Peyer's patch (tissue), 4 donors: ENCODE results near the gene EFNA1.

Experiments
- CTCF ChIP-seq, 6 experiments: fragments of 450-650 bp in 4 of 6; fragments of 200-600 bp in 2 of 6; sonication (generic) in 1 of 6; IDR thresholded peaks; one replicate each; pipeline ENCODE4 v1.5.1; 2017 to 2019; ENCODE audit warnings: antibody characterized with exemption in 6 of 6, mild to moderate bottlenecking in 3 of 6, moderate library complexity in 1 of 6
- POLR2A ChIP-seq, 2 donors: fragments of 450-650 bp; IDR thresholded peaks; one replicate each; pipeline ENCODE4 v1.5.1; 2017; ENCODE audit warnings: antibody characterized with exemption in 2 of 2, mild to moderate bottlenecking in 2 of 2, moderate library complexity in 2 of 2

- TF ChIP-seq CTCF (IDR thresholded peaks at IDR 0.05) (no peak), POLR2A (IDR thresholded peaks at IDR 0.05) (no peak)
Observed at GRCh38 chr1:155177918-155178281, 50.2 kb downstream of the EFNA1 start.
